Hepatocyte (in vitro differentiated cells): ENCODE results near the gene MPC1.

Experiments
- EZH2 ChIP-seq: fragments of 200-600 bp; sonication (generic); IDR thresholded peaks from 2 replicates; pipeline ENCODE4 v1.6.1; 2016; ENCODE audit warnings: antibody characterized with exemption, mild to moderate bottlenecking, borderline replicate concordance
- TF ChIP-seq, protein P1 (sequence below): fragments of 200-600 bp; sonication (generic); IDR thresholded peaks from 2 replicates; pipeline ENCODE4 v1.5.1; 2016; ENCODE audit warnings: antibody characterized with exemption, mild to moderate bottlenecking; ENCODE audit not compliant: poor library complexity

- no peak for TF ChIP-seq EZH2
- TF ChIP-seq, protein P1, sequence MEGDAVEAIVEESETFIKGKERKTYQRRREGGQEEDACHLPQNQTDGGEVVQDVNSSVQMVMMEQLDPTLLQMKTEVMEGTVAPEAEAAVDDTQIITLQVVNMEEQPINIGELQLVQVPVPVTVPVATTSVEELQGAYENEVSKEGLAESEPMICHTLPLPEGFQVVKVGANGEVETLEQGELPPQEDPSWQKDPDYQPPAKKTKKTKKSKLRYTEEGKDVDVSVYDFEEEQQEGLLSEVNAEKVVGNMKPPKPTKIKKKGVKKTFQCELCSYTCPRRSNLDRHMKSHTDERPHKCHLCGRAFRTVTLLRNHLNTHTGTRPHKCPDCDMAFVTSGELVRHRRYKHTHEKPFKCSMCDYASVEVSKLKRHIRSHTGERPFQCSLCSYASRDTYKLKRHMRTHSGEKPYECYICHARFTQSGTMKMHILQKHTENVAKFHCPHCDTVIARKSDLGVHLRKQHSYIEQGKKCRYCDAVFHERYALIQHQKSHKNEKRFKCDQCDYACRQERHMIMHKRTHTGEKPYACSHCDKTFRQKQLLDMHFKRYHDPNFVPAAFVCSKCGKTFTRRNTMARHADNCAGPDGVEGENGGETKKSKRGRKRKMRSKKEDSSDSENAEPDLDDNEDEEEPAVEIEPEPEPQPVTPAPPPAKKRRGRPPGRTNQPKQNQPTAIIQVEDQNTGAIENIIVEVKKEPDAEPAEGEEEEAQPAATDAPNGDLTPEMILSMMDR: no peak
Measured at GRCh38 chr6:166413491-166413951, 30.8 kb upstream of the MPC1 start.
